Neuronal stem cell (in vitro differentiated cells): ENCODE results near the gene PDK3.

ENCODE experiments used
- DNase-seq: peaks from one replicate; pipeline ENCODE4 v3.0.0-alpha.2; 2013; ENCODE audit warnings: low spot score
- H2AFZ ChIP-seq: one replicate; pipeline ENCODE4 v1.6.1; 2013; ENCODE audit warnings: mild to moderate bottlenecking, low read length, inconsistent platforms
- H2AK5ac ChIP-seq: 2 replicates; pipeline ENCODE4 v1.6.1; 2013; ENCODE audit warnings: low read depth, mild to moderate bottlenecking, inconsistent platforms, low read length, moderate library complexity, mixed read lengths
- H2BK120ac ChIP-seq: 2 replicates; pipeline ENCODE4 v1.6.1; 2013; ENCODE audit warnings: low read depth, mild to moderate bottlenecking, inconsistent platforms, low read length, moderate library complexity, mixed read lengths
- H2BK12ac ChIP-seq: one replicate; pipeline ENCODE4 v1.6.1; 2013; ENCODE audit warnings: low read length, inconsistent platforms
- H2BK15ac ChIP-seq: 2 replicates; pipeline ENCODE4 v1.6.1; 2013; ENCODE audit warnings: mild to moderate bottlenecking, low read length, inconsistent platforms, mixed read lengths
- H2BK5ac ChIP-seq: one replicate; pipeline ENCODE4 v1.6.1; 2013; ENCODE audit warnings: inconsistent platforms, mild to moderate bottlenecking, low read length, moderate library complexity
- H3K14ac ChIP-seq: one replicate; pipeline ENCODE4 v1.6.1; 2013; ENCODE audit warnings: low read length, inconsistent platforms
- H3K18ac ChIP-seq: 2 replicates; pipeline ENCODE4 v1.6.1; 2013; ENCODE audit warnings: low read length, inconsistent platforms
- H3K23ac ChIP-seq: 2 replicates; pipeline ENCODE4 v1.6.1; 2013; ENCODE audit warnings: low read depth, mild to moderate bottlenecking, mixed read lengths, low read length, inconsistent platforms; ENCODE audit not compliant: poor library complexity
- H3K27ac ChIP-seq: replicated peaks from 3 replicates; pipeline ENCODE4 v1.5.1; 2013; ENCODE audit warnings: low read length, inconsistent platforms
- H3K27me3 ChIP-seq, 3 experiments: 2 replicates each; pipeline ENCODE4 v1.6.1; 2013; ENCODE audit warnings: low read length in 3 of 3, mild to moderate bottlenecking in 2 of 3, inconsistent platforms in 1 of 3, low read depth in 1 of 3, mixed read lengths in 1 of 3, moderate library complexity in 1 of 3; ENCODE audit not compliant: control insufficient read depth in 3 of 3, insufficient read depth in 3 of 3
- H3K36me3 ChIP-seq, 2 donors: replicated peaks in 1 of 2; 2 replicates each; pipeline ENCODE4 v1.6.1; 2013; ENCODE audit warnings: low read length in 2 of 2; ENCODE audit not compliant: control insufficient read depth in 2 of 2, insufficient read depth in 2 of 2
- H3K4ac ChIP-seq: 2 replicates; pipeline ENCODE4 v1.6.1; 2013; ENCODE audit warnings: inconsistent platforms, mild to moderate bottlenecking, low read length, moderate library complexity
- H3K4me1 ChIP-seq, 2 donors: 1 replicate in 1 of 2; 2 replicates in 1 of 2; pipeline ENCODE4 v1.6.1; 2013; ENCODE audit warnings: low read length in 2 of 2, low read depth in 1 of 2; ENCODE audit not compliant: control insufficient read depth in 2 of 2, insufficient read depth in 1 of 2
- H3K4me2 ChIP-seq: one replicate; pipeline ENCODE4 v1.6.1; 2013; ENCODE audit warnings: mild to moderate bottlenecking, low read length, inconsistent platforms; ENCODE audit not compliant: insufficient read depth, poor library complexity, severe bottlenecking
- H3K4me3 ChIP-seq, 2 donors: 2 replicates each; pipeline ENCODE4 v1.5.1; 2013; ENCODE audit warnings: low read length in 2 of 2, mild to moderate bottlenecking in 2 of 2, inconsistent platforms in 1 of 2, moderate library complexity in 1 of 2
- H3K79me1 ChIP-seq: one replicate; pipeline ENCODE4 v1.6.1; 2013; ENCODE audit warnings: low read depth, mild to moderate bottlenecking, inconsistent platforms, low read length, moderate library complexity
- H3K9ac ChIP-seq: one replicate; pipeline ENCODE4 v1.6.1; 2013; ENCODE audit warnings: mild to moderate bottlenecking, low read depth, low read length, inconsistent platforms; ENCODE audit not compliant: poor library complexity
- H3K9me3 ChIP-seq, 2 donors: replicated peaks in 1 of 2; 2 replicates each; pipeline versions ENCODE3 to v1.6.1; 2013; ENCODE audit warnings: low read length in 2 of 2, mild to moderate bottlenecking in 2 of 2, inconsistent platforms in 1 of 2, low read depth in 1 of 2, mixed read lengths in 1 of 2, moderate library complexity in 1 of 2; ENCODE audit not compliant: control insufficient read depth in 2 of 2, insufficient read depth in 1 of 2
- H4K8ac ChIP-seq: one replicate; pipeline ENCODE4 v1.6.1; 2013; ENCODE audit warnings: low read depth, mild to moderate bottlenecking, inconsistent platforms, low read length, moderate library complexity
- H4K91ac ChIP-seq: one replicate; pipeline ENCODE4 v1.6.1; 2013; ENCODE audit warnings: low read length, low read depth, mild to moderate bottlenecking, inconsistent platforms; ENCODE audit not compliant: poor library complexity
- WGBS, 2 donors: extraction: QIAGEN DNeasy Blood & Tissue Kit; methylation state at CpG; one replicate each; pipeline ENCODE4 v1.1.7; 2013; ENCODE audit warnings: missing lambda C conversion rate in 2 of 2, mixed read lengths in 1 of 2; ENCODE audit not compliant: insufficient read length in 2 of 2, insufficient replicate concordance in 1 of 2; ENCODE audit errors: extremely low coverage in 2 of 2; 5-methylcytosine and 5-hydroxymethylcytosine counted together

PDK3 gene

DNA sequence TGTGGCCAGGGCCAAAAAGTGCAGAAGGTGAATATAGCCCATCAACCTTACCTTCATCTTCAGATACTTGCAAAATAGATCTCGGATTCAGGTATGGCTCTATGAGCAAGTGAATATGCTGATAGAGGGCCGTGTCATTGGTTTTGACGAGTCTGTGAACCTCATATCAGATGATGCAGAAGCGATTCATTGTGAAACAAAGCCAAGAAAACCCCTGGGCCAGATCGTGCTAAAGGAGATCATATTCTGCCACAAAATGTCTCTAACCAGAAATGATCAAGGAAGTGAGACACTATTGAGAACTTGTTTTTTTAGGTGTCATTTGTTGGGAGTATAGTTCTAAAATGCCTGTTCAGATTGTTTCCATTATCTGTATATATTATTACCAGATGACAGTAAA, 48.3 kb downstream of the PDK3 start:
- no peak overlapping the region for H3K23ac ChIP-seq
- no peaks in the 10 kb centered on the region for H3K27me3 ChIP-seq
- no peak overlapping the region for H2BK15ac ChIP-seq
- H4K91ac ChIP-seq: no peak overlapping the region
- H2BK120ac ChIP-seq: no peak overlapping the region
- H3K14ac ChIP-seq: no peak overlapping the region
- H2AFZ ChIP-seq: no peak overlapping the region
- no peak overlapping the region for H3K27ac ChIP-seq
- no peak overlapping the region for H3K4me2 ChIP-seq
- H3K9me3 ChIP-seq: no peaks in the 10 kb centered on the region
- no peak overlapping the region for H2BK5ac ChIP-seq
- WGBS, 2 donors: no CpG with 5 or more reads among the region's 5 CpGs
- no peak overlapping the region for H2AK5ac ChIP-seq
- H3K36me3 ChIP-seq: no peaks in the 10 kb centered on the region
- H3K79me1 ChIP-seq: no peaks in the 10 kb centered on the region
- no peaks in the 10 kb centered on the region for H3K4me1 ChIP-seq
- no peak overlapping the region for H3K4ac ChIP-seq
- H4K8ac ChIP-seq: no peak overlapping the region
- H2BK12ac ChIP-seq: no peak overlapping the region
- no peak overlapping the region for H3K4me3 ChIP-seq
- H3K18ac ChIP-seq: no peak overlapping the region
- H3K9ac ChIP-seq: no peak overlapping the region
- DNase-seq: no peak

DNA sequence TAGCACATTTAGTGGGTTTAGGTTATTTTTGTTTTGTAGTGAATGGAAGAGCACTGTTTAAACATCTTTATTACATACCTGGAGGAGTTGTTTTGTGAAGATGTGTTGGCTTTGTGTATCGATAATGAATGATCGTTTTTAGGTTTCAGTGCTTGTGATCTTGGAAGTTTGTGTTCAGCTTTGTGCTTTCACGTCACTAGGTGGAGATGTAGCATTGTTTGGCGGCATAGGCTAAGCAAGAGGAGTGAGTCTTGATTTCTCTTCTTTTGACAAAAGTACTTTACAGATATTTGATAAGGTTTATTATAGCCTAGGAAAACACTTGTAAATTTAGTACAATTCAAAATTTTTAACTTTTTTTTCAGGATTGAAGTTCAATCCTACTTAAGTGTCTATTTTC, 50.4 kb downstream of the PDK3 start:
- H2BK120ac ChIP-seq: no peak overlapping the region

DNA sequence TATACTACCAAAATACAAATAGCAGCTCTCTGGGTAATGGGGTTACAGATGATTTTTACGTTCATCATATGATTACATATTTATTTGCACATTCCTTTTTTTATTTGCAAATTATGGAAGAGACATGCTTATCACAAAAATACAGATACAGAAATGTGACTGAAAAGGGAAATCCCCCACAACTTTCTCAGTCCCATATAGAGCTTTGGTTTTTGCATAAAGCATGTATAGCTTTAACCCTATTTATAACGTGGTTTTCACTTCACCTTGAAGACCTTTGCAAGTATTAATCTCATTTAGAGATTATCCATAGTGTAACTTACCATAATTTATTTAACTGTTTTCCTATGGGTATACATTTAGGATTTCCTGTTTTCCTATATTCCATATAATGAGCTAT, 55.4 kb downstream of the PDK3 start:
- Histone ChIP-seq H3K14ac (no peak overlapping the region), H3K27me3 (no peaks in the 10 kb centered on the region), H3K9me3 (no peaks in the 10 kb centered on the region), H2BK120ac (no peak overlapping the region), H3K4me2 (no peak overlapping the region), H2BK5ac (no peak overlapping the region), H2AK5ac (no peak overlapping the region), H3K4me1 (no peaks in the 10 kb centered on the region), H3K36me3 (peaks cover 0 to 3% of the 10 kb centered on the region in 2 donors), H3K18ac (no peak overlapping the region), H2BK15ac (no peak overlapping the region), H3K23ac (no peak overlapping the region), H3K4ac (no peak overlapping the region), H2AFZ (no peak overlapping the region), H2BK12ac (no peak overlapping the region), H3K27ac (no peak overlapping the region), H4K91ac (no peak overlapping the region), H3K9ac (no peak overlapping the region), H3K79me1 (no peaks in the 10 kb centered on the region), H4K8ac (no peak overlapping the region), H3K4me3 (no peak overlapping the region)
- no peak for DNase-seq
- WGBS, 2 donors: no CpG with 5 or more reads among the region's 2 CpGs

More for the DNA sequence above, 50.4 kb downstream of the PDK3 start:
- Histone ChIP-seq H3K14ac (no peak overlapping the region), H3K36me3 (peaks cover 0 to 3% of the 10 kb centered on the region in 2 donors), H4K8ac (no peak overlapping the region), H2AFZ (no peak overlapping the region), H2AK5ac (no peak overlapping the region), H3K9me3 (no peaks in the 10 kb centered on the region), H3K4me2 (no peak overlapping the region), H4K91ac (no peak overlapping the region), H2BK5ac (no peak overlapping the region), H3K27me3 (no peaks in the 10 kb centered on the region), H3K4me1 (no peaks in the 10 kb centered on the region), H3K27ac (no peak overlapping the region), H3K23ac (no peak overlapping the region), H3K9ac (no peak overlapping the region), H2BK15ac (no peak overlapping the region), H3K4ac (no peak overlapping the region), H3K18ac (no peak overlapping the region), H3K4me3 (no peak overlapping the region), H2BK12ac (no peak overlapping the region), H3K79me1 (no peaks in the 10 kb centered on the region)
- no CpG with 5 or more reads among the region's 4 CpGs for WGBS, 2 donors
- no peak for DNase-seq

DNA sequence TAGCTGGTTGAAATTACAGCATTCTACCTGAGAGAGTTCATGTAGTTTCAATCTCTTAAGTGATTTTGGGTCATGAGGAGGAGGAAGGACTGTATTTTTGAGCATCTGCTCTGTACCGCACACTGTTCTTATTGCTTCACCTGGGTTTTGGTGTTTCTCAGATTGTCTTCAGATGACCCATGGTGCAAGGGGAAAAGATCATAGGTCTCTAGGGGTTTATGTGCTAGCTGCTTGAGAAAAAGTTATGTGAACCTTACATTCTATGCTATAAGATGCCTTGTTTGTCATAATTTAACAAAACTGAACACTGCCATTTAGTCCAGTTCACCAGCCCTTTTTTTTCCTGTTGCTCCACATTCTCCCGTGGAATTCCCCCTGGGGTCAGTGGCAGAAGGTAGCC, 60.4 kb downstream of the PDK3 start:
- Histone ChIP-seq H2BK15ac (no peak overlapping the region), H3K9ac (no peak overlapping the region), H2BK12ac (no peak overlapping the region), H2AK5ac (no peak overlapping the region), H2BK120ac (no peak overlapping the region), H3K18ac (no peak overlapping the region), H3K79me1 (no peaks in the 10 kb centered on the region), H3K27ac (no peak overlapping the region), H3K4ac (no peak overlapping the region), H3K9me3 (no peaks in the 10 kb centered on the region), H3K36me3 (peaks cover 0 to 3% of the 10 kb centered on the region in 2 donors), H4K91ac (no peak overlapping the region), H2BK5ac (no peak overlapping the region), H3K4me1 (peaks cover 9 to 12% of the 10 kb centered on the region in 2 donors), H3K23ac (no peak overlapping the region), H3K4me2 (no peak overlapping the region), H4K8ac (no peak overlapping the region), H3K4me3 (no peak overlapping the region), H3K27me3 (no peaks in the 10 kb centered on the region), H3K14ac (no peak overlapping the region), H2AFZ (no peak overlapping the region)
- no CpG with 5 or more reads among the region's 2 CpGs for WGBS, 2 donors
- DNase-seq: no peak
